DOHH2 (cell line): Measurements from ENCODE around the gene GPC6.

Experiments used
- CTCF ChIP-seq: fragments of 200-600 bp; sonication (generic); IDR thresholded peaks from one replicate; pipeline ENCODE4 v1.5.1; 2014; ENCODE audit warnings: antibody characterized with exemption, mild to moderate bottlenecking, low read depth, low read length; ENCODE audit not compliant: poor library complexity, severe bottlenecking
- EZH2phosphoT487 ChIP-seq: fragments of 200-600 bp; sonication (generic); IDR thresholded peaks from 2 replicates; pipeline ENCODE4 v1.6.1; 2017; ENCODE audit warnings: borderline replicate concordance, mild to moderate bottlenecking, antibody characterized with exemption, low read length, moderate library complexity, mixed read lengths

DNA sequence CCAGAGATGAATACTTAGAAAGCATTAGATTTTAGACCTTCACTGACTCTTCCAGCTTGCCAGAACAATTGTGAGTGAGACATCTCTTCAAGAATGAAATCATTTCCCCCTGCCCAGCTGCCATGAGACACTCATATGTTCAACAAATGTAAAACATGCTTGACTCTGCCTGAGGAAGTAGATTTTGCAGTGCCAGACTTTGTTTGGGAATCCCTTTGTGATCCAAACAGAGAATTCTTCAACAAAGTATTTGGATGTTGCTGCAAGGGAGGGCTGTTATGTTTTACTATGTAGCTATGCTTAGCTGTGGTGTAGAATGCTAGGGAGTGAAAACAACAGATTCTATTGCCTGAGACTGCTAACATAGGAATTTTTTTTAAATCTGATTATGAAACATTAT, 836.5 kb downstream of the GPC6 start:
- TF ChIP-seq EZH2phosphoT487 (no peak), CTCF (no peak)
